HepG2 (cell line): ENCODE measurements around the gene ELF2. TPM values are rescaled to one million over a fixed set of nuclear protein-coding genes. Genes with fewer than 3 reads are reported as not detected.
A peak's percentile ranks its signal among the peaks of the same experiment; 100 is the strongest.

Source experiments
- AGO2 ChIP-seq: fragments of 200-400 bp; formaldehyde crosslinking; optimal IDR thresholded peaks from 2 replicates; pipeline ENCODE3; 2017; ENCODE audit warnings: mild to moderate bottlenecking, low read depth, low read length, moderate library complexity
- BCL6 ChIP-seq: IDR thresholded peaks from 2 replicates; pipeline ENCODE4 v1.6.1; 2016; ENCODE audit warnings: missing genetic modification reagents, missing compliant biosample characterization
- ELF1 ChIP-seq: sonication (generic); formaldehyde crosslinking; IDR thresholded peaks from 2 replicates; pipeline ENCODE4 v1.4.0; 2020; ENCODE audit warnings: missing genetic modification reagents
- FOXC1 ChIP-seq: sonication (generic); formaldehyde crosslinking; IDR thresholded peaks from 2 replicates; pipeline ENCODE4 v1.8.0; 2022; ENCODE audit warnings: mild to moderate bottlenecking, missing genetic modification reagents, borderline replicate concordance
- GATAD1 ChIP-seq: IDR thresholded peaks from 2 replicates; pipeline ENCODE4 v1.6.1; 2016; ENCODE audit warnings: missing genetic modification reagents, missing compliant biosample characterization
- KMT2A ChIP-seq: sonication (generic); formaldehyde crosslinking; IDR thresholded peaks from 2 replicates; pipeline ENCODE4 v1.4.0; 2020; ENCODE audit warnings: missing genetic modification reagents
- NCOA1 ChIP-seq: sonication (generic); formaldehyde crosslinking; IDR thresholded peaks from 2 replicates; pipeline ENCODE4 v1.9.0; 2021; ENCODE audit warnings: missing genetic modification reagents
- PHF8 ChIP-seq: sonication (generic); formaldehyde crosslinking; IDR thresholded peaks from 2 replicates; pipeline ENCODE4 v1.5.0; 2020; ENCODE audit warnings: missing genetic modification reagents
- POLR2A ChIP-seq, 2 experiments: IDR thresholded peaks; 2 replicates each; pipeline ENCODE4 v1.6.1; 2011; ENCODE audit warnings: low read depth in 2 of 2, low read length in 2 of 2, mild to moderate bottlenecking in 1 of 2, moderate library complexity in 1 of 2; ENCODE audit not compliant: insufficient read depth in 1 of 2
- ZNF224 ChIP-seq: sonication (generic); formaldehyde crosslinking; IDR thresholded peaks from 2 replicates; pipeline ENCODE4 v1.5.0; 2020; ENCODE audit warnings: mild to moderate bottlenecking, missing genetic modification reagents
- ZNF333 ChIP-seq: sonication (generic); formaldehyde crosslinking; IDR thresholded peaks from 2 replicates; pipeline ENCODE4 v1.4.0; 2020; ENCODE audit warnings: mild to moderate bottlenecking, missing genetic modification reagents, borderline replicate concordance
- polyA plus RNA-seq, 8 experiments: library from polyadenylated mRNA; depleted of rRNA in 3 of 8; stranded (reverse) in 7 of 8; unstranded in 1 of 8; fragments of >200 nt; fragmentation: Illumina TruSeq in 4 of 8; extraction: Trizol in 4 of 8; gene quantifications; 2 replicates each; pipeline versions ENCODE4 v1.2.1 to v1.2.3, GENCODE V29; 2011 to 2016; ENCODE audit warnings: low read depth in 4 of 8, missing spikeins in 1 of 8, mixed read lengths in 1 of 8; ENCODE audit not compliant: insufficient read depth in 1 of 8
- total RNA-seq, 5 experiments: library from RNA; depleted of rRNA; stranded (reverse); fragments of >200 nt; fragmentation: Illumina TruSeq; extraction: Trizol; gene quantifications; 2 replicates each; pipeline ENCODE4 v1.2.3, GENCODE V29; 2016; ENCODE audit warnings: low read depth in 1 of 5
- TF ChIP-seq, protein P1 (sequence below): IDR thresholded peaks from 2 replicates; pipeline ENCODE4 v1.6.1; 2012; ENCODE audit warnings: low read depth, low read length, improper control_type of control experiment
- TF ChIP-seq, protein P2 (sequence below): IDR thresholded peaks from 2 replicates; pipeline ENCODE4 v1.6.1; 2016; ENCODE audit warnings: mild to moderate bottlenecking, missing biosample characterization, missing genetic modification reagents
- TF ChIP-seq, protein P3 (sequence below): sonication (generic); formaldehyde crosslinking; IDR thresholded peaks from 2 replicates; pipeline ENCODE4 v1.5.0; 2020; ENCODE audit warnings: missing genetic modification reagents
- TF ChIP-seq, protein P4 (sequence below): sonication (generic); formaldehyde crosslinking; IDR thresholded peaks from 2 replicates; pipeline ENCODE4 v1.5.0; 2020; ENCODE audit warnings: missing genetic modification reagents, mild to moderate bottlenecking, borderline replicate concordance

The ELF2 gene
- total and polyA plus RNA-seq, 2 of the 13 experiments (the other 11 are each of a cell fraction or from before 2014, with no cell fraction given): 28.6 to 35.4 TPM

DNA sequence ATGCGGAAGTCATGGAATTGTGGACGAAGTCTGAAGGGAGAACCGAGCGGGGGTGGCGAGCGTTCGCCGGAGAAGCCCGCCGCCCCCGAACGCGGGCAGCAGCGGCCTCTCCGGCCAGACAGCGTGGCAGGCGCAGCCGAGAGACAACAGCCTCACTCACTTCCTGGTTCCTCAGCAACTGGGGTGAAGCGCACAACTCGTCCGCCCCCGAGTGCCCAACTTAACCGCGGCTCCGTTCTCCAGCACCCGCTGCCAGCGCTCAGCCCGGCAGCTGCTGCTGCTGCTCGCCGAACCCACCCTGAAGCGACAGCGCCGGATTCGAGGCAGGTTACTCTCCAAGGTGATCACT lies 93.4 kb downstream of the ELF2 start (continued):
- TF ChIP-seq, protein P1, sequence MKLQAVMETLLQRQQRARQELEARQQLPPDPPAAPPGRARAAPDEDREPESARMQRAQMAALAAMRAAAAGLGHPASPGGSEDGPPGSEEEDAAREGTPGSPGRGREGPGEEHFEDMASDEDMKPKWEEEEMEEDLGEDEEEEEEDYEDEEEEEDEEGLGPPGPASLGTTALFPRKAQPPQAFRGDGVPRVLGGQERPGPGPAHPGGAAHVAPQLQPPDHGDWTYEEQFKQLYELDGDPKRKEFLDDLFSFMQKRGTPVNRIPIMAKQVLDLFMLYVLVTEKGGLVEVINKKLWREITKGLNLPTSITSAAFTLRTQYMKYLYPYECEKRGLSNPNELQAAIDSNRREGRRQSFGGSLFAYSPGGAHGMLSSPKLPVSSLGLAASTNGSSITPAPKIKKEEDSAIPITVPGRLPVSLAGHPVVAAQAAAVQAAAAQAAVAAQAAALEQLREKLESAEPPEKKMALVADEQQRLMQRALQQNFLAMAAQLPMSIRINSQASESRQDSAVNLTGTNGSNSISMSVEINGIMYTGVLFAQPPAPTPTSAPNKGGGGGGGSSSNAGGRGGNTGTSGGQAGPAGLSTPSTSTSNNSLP: no peak
- TF ChIP-seq AGO2: peak; percentile 83
- TF ChIP-seq PHF8 (CRISPR knock-in tag): peak; percentile 9; the same call in 1 of the 2 replicates
- TF ChIP-seq ELF1 (CRISPR knock-in tag): peak; percentile 71
- TF ChIP-seq NCOA1 (CRISPR knock-in tag): 0 out of 2 replicates have a peak, but pooled peaks have one; percentile 72
- TF ChIP-seq BCL6 (CRISPR knock-in tag): 0 out of 2 replicates have a peak, but pooled peaks have one; percentile 5
- TF ChIP-seq, protein P2, sequence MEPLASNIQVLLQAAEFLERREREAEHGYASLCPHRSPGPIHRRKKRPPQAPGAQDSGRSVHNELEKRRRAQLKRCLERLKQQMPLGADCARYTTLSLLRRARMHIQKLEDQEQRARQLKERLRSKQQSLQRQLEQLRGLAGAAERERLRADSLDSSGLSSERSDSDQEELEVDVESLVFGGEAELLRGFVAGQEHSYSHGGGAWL (CRISPR knock-in tag): peak; percentile 24; the same call in 1 of the 2 replicates
- TF ChIP-seq ZNF224 (CRISPR knock-in tag): 0 out of 2 replicates have a peak, but pooled peaks have one; percentile 14
- TF ChIP-seq ZNF333: peak; percentile 5; the same call in 1 of the 2 replicates
- TF ChIP-seq FOXC1: peak; percentile 55; the same call in 1 of the 2 replicates
- TF ChIP-seq, protein P3, sequence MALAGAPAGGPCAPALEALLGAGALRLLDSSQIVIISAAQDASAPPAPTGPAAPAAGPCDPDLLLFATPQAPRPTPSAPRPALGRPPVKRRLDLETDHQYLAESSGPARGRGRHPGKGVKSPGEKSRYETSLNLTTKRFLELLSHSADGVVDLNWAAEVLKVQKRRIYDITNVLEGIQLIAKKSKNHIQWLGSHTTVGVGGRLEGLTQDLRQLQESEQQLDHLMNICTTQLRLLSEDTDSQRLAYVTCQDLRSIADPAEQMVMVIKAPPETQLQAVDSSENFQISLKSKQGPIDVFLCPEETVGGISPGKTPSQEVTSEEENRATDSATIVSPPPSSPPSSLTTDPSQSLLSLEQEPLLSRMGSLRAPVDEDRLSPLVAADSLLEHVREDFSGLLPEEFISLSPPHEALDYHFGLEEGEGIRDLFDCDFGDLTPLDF (CRISPR knock-in tag): peak; percentile 57; the same call in 1 of the 2 replicates
- peak; percentile 15; the same call in 1 of the 2 replicates for TF ChIP-seq GATAD1 (CRISPR knock-in tag)
- TF ChIP-seq, protein P4, sequence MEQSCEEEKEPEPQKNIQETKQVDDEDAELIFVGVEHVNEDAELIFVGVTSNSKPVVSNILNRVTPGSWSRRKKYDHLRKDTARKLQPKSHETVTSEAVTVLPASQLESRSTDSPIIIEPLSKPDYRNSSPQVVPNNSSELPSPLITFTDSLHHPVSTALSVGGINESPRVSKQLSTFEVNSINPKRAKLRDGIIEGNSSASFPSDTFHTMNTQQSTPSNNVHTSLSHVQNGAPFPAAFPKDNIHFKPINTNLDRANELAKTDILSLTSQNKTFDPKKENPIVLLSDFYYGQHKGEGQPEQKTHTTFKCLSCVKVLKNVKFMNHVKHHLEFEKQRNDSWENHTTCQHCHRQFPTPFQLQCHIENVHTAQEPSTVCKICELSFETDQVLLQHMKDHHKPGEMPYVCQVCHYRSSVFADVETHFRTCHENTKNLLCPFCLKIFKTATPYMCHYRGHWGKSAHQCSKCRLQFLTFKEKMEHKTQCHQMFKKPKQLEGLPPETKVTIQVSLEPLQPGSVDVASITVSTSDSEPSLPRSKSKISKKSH (CRISPR knock-in tag): peak; percentile 16; the same call in 1 of the 2 replicates
- peak in 1 of 2 experiments; percentile 6; a peak in 1 of 4 replicates for TF ChIP-seq POLR2A (IDR thresholded peaks at IDR 0.05; ENCODE audit: insufficient read depth in 1 of 2, low read depth in 2 of 2, low read length in 2 of 2)
- 0 out of 2 replicates have a peak, but pooled peaks have one; percentile 42 for TF ChIP-seq KMT2A (CRISPR knock-in tag)
